GM19099 (cell line): Measurements from ENCODE around the gene MOB1B.

ENCODE experiments used
- POLR2A ChIP-seq: IDR thresholded peaks from 3 replicates; pipeline ENCODE4 v1.6.1; 2011; ENCODE audit warnings: low read depth; ENCODE audit not compliant: insufficient read length; ENCODE audit errors: extremely low read depth

MOB1B gene

DNA sequence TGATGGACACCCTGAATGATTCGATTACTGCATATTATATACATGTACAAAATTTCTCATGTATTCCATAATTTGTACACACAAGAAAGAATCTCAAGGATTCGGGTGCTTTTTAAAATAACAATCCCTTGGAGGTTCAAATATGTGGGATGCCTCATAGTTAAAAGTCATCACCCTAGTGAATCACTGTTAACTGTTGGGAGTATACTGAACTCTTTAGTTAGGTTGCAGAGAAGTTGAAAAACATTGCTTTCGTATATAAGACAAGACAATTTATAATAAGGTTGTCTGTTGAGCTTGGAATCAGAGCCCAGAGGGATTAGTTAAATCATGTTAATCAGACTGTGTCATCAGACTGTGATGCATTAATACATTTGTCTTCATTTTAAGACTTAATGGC, 106.9 kb downstream of the MOB1B start:
- TF ChIP-seq POLR2A: no peak

DNA sequence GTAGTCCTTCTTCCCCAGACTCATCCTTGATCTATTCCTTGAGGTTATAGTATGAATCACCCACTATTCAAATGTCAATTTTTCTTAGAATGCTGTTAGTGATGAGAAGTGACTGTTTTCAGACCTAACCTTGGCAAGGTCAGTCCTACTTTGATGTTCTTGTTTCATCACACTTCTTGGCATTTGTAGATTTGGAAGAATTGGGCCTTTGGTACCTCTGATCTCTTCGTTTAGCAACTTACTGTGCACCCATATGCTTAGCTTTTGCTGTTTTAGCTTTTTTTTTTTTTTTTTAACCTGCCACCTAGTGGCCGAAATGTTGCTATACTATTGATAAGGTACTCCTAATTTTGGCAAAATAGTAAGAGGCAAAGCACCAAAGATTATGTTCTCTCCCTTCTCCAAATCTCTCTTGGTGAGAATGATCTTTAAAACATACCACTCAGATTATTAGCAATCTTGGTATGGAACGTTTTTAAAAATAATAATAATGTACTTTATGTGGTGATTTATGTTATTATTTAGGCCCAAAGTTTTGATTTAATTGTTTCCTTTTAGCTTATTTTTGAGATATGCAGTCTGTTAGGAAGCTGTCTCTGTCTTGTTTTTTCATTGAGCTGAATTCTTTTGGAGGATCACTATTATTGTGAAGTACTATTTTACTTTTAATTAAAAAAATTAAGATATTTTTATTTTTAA, 107.9 kb downstream of the MOB1B start:
- TF ChIP-seq POLR2A: no peak

DNA sequence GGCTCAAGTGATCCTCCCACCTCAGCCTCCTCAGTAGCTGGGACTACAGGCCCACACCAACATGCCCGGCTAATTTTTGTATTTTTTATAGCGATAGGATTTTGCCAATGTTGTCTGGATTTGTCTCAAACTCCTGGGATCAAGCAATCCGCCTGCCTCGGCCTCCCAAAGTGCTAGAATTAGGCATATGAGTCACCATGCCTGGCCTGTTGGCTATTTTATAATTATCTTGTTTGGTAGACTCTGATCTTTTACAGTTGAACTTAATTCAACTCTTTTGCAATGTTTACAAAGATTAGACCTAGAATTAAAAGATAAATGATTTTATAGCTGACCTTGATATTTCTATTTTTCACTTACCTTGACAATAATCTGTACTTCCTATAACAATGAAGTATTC, 109.3 kb downstream of the MOB1B start:
- TF ChIP-seq POLR2A: no peak

DNA sequence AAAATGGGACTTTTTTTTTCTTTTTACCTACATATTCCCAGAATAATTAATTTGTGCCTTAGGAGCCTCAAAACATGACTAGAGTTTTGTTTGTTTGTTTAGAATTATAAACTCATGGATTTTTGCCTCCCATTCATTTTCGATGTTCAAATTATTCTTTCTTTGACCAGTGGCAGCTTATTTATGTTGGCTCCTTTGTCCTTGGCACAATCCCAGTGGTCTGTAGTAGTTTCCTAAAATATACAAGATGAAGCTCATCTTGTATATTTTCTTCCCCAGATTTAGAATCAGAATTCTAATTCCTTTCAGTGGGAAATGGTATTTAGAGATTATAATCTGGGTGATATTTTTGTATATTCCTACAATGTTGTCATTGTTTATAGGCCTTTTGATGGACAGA, 118.4 kb downstream of the MOB1B start:
- no peak for TF ChIP-seq POLR2A

DNA sequence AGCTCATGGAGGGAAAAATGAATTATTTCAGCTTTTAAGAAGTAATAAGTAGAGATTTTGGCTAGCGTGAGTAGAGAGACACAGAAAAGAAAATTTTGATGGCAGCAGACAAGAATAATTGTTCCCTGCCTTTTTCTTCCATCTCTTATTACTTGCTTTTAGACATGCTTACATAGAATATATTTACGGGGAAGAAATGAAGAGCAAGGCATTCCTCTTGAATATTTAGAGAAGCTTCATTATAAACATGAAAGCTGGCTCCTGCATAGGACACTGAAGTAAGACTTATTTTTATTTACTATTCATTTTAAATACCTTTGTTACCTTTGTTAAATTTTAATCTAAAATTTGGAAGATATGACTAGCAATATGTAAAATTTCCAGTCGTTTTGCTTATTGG, 123.5 kb downstream of the MOB1B start:
- no peak for TF ChIP-seq POLR2A

DNA sequence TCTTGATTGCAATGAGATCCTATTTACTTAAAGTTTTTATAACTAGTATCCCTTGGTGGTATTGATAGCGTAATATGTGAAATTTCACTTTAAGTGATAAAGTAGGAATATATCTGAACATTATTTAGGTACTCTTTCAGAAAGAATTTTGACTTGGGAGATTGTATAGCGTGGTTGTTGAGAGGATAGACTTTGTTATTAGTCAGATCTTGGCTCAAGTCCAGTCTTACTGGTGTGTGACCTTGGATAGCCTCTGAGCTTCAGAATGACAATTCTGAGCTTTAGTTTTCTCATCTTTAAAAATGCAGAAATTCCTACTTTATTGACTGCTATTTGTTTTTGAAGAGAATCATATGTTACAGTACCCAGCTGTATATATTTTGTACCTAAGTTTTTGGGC, 123.9 kb downstream of the MOB1B start:
- no peak for TF ChIP-seq POLR2A

DNA sequence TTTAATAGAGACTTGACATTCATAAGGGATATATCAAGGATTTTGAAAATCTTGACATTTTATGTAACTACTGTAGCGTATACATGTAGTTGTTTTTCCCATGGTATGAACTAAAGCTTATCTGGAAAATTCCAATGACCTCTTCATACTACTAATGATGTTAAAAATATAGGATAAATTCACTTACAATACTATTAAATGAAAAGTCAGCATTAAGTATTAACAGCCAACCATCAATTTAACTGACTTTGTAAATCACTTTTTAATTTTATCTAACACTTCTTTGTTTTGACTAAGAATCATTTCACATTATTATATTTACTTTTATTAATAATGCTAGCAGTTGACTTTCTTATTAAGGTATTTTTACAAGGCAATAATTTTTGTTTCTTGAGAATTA, 125.4 kb downstream of the MOB1B start:
- no peak for TF ChIP-seq POLR2A

DNA sequence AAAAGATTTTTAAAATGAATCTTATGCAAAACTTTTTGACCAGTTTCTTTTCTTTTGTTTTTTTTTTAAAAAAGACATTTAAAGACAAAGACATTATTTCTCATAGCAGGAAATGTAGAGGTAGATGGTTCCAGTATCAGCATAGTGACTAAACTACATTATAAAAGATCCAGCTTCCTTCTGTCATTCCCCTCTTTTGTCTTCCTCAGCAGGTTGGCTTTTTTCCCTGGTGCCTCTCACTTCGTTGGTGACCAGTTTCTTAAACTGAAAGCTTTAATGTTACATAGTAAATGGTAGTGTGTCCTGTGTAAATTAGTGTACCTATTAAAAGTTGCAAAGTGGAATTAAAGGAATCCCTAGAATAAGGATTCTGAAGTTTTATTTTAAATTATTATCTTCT, 127.3 kb downstream of the MOB1B start:
- TF ChIP-seq POLR2A: no peak
